ENCODE results near the gene ABHD4.
A peak's percentile ranks its signal among the peaks of the same experiment; 100 is the strongest.
"Not testable (repeated sequence)": the region's sequence is repeated elsewhere in the genome, so short reads cannot be mapped to it uniquely, and the experiment has no call there.

ABHD4 gene

GRCh38 chr14:22626590-22626989 is 28.5 kb downstream of the ABHD4 start:
- DNase-seq (ENCODE audit: low read depth in 4 of 4, low spot score in 1 of 4) = no peak

- no peak for DNase-seq (ENCODE audit: low read depth in 4 of 4, low spot score in 1 of 4)
Observed at GRCh38 chr14:22627506-22628263, 29.6 kb downstream of the ABHD4 start.

GRCh38 chr14:22629361-22629760 is 31.3 kb downstream of the ABHD4 start:
- no peak for DNase-seq (ENCODE audit: low read depth in 4 of 4, low spot score in 1 of 4)

- no peak for DNase-seq (ENCODE audit: low read depth in 4 of 4, low spot score in 1 of 4)
Observed at GRCh38 chr14:22630066-22630465, 32.0 kb downstream of the ABHD4 start.

GRCh38 chr14:22630486-22630885 is 32.4 kb downstream of the ABHD4 start:
- DNase-seq (ENCODE audit: low read depth in 4 of 4, low spot score in 1 of 4) = no peak

- no peak for DNase-seq (ENCODE audit: low read depth in 4 of 4, low spot score in 1 of 4)
Observed at GRCh38 chr14:22634233-22634900, 36.3 kb downstream of the ABHD4 start.

GRCh38 chr14:22635980-22636379 is 37.9 kb downstream of the ABHD4 start:
- not testable (repeated sequence) for DNase-seq (ENCODE audit: low read depth in 4 of 4, low spot score in 1 of 4)

GRCh38 chr14:22640192-22640591 is 42.1 kb downstream of the ABHD4 start:
- no peak for DNase-seq (ENCODE audit: low read depth in 4 of 4, low spot score in 1 of 4)

- no peak for DNase-seq (ENCODE audit: low read depth in 4 of 4, low spot score in 1 of 4)
Observed at GRCh38 chr14:22641846-22642245, 43.7 kb downstream of the ABHD4 start.

- DNase-seq (ENCODE audit: low read depth in 4 of 4, low spot score in 1 of 4) = no peak
Observed at GRCh38 chr14:22644305-22644635, 46.2 kb downstream of the ABHD4 start, which contains the start of gene OR6J1. Gene OR6J1, minus strand, starts transcription at chr14:22644352. Its CDS starts 9,541 bp downstream, at chr14:22634811.

- no peak for DNase-seq (ENCODE audit: low read depth in 4 of 4, low spot score in 1 of 4)
Observed at GRCh38 chr14:22646570-22647254, 48.6 kb downstream of the ABHD4 start.

GRCh38 chr14:22648506-22648905 is 50.4 kb downstream of the ABHD4 start:
- DNase-seq (ENCODE audit: low read depth in 4 of 4, low spot score in 1 of 4) = no peak

GRCh38 chr14:22650046-22650739 is 52.1 kb downstream of the ABHD4 start:
- no peak for DNase-seq (ENCODE audit: low read depth in 4 of 4, low spot score in 1 of 4)

GRCh38 chr14:22650960-22651521 is 52.9 kb downstream of the ABHD4 start:
- no peak for DNase-seq (ENCODE audit: low read depth in 4 of 4, low spot score in 1 of 4)

GRCh38 chr14:22651586-22651985 is 53.5 kb downstream of the ABHD4 start:
- no peak for DNase-seq (ENCODE audit: low read depth in 4 of 4, low spot score in 1 of 4)

- DNase-seq (ENCODE audit: low read depth in 4 of 4, low spot score in 1 of 4) = peak; percentile 9 to 42 (median 22)
Observed at GRCh38 chr14:22653012-22653621, 55.0 kb downstream of the ABHD4 start.

GRCh38 chr14:22656226-22656625 is 58.1 kb downstream of the ABHD4 start:
- DNase-seq (ENCODE audit: low read depth in 4 of 4, low spot score in 1 of 4) = no peak

GRCh38 chr14:22656945-22657731 is 59.0 kb downstream of the ABHD4 start:
- no peak for DNase-seq (ENCODE audit: low read depth in 4 of 4, low spot score in 1 of 4)

GRCh38 chr14:22657861-22658260 is 59.8 kb downstream of the ABHD4 start:
- no peak for DNase-seq (ENCODE audit: low read depth in 4 of 4, low spot score in 1 of 4)

GRCh38 chr14:22658946-22659345 is 60.8 kb downstream of the ABHD4 start:
- DNase-seq (ENCODE audit: low read depth in 4 of 4, low spot score in 1 of 4) = no peak

Measured in stimulated activated CD4-positive, alpha-beta T cell treated with anti-CD3 and anti-CD28 coated beads, Interleukin-1b, Interleukin-23, amount 100 ng/mL, for 24 hours (primary cell).